KOPT-K1 (cell line): ENCODE data around the gene QPRT.
"Not testable (repeated sequence)": the region's sequence is repeated elsewhere in the genome, so short reads cannot be mapped to it uniquely, and the experiment has no call there.

Experiments
- H3K27ac ChIP-seq: fragments of 200-600 bp; sonication (generic); 2 replicates; pipeline ENCODE4 v1.5.1; 2016; ENCODE audit warnings: antibody characterized with exemption, mild to moderate bottlenecking, low read depth, low read length; ENCODE audit not compliant: poor library complexity, severe bottlenecking
- H3K36me3 ChIP-seq: fragments of 200-600 bp; sonication (generic); 2 replicates; pipeline ENCODE4 v1.5.1; 2017; ENCODE audit warnings: antibody characterized with exemption, mild to moderate bottlenecking, low read length, moderate library complexity; ENCODE audit not compliant: insufficient read depth
- H3K9me3 ChIP-seq: fragments of 200-600 bp; sonication (generic); 2 replicates; pipeline ENCODE4 v1.5.1; 2017; ENCODE audit warnings: antibody characterized with exemption, low read length, mild to moderate bottlenecking; ENCODE audit not compliant: insufficient read depth, poor library complexity, severe bottlenecking

Gene QPRT

DNA sequence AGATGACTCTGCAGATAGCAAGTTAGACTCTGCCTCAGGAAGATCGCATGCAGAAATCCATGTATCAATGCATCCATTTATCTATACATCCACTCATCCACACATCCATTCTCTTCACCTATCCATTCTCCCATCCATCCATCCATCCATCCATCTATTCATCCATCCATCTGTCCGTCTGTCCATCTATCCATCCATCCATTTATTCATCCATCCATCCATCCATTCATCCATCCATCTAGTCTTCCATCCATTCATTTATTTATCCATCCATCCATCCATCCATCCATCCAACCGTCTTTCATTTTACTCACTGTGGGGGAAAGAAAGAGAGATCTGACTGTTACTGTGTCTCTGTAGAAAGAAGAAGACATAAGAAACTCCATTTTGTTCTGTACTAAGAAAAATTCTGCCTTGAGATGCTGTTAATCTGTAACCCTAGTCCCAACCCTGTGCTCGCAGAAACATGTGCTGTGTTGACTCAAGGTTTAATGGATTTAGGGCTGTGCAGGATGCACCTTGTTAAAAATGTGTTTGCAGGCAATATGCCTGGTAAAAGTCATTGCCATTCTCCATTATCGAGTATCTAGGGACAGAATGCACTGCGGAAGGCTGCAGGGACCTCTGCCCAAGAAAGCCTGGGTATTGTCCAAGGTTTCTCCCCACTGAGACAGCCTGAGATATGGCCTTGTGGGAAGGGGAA lies 61.1 kb downstream of the QPRT start:
- H3K9me3 ChIP-seq, H3K27ac ChIP-seq: not testable (repeated sequence)
- H3K36me3 ChIP-seq: peaks cover 34% of the 10 kb centered on the region

DNA sequence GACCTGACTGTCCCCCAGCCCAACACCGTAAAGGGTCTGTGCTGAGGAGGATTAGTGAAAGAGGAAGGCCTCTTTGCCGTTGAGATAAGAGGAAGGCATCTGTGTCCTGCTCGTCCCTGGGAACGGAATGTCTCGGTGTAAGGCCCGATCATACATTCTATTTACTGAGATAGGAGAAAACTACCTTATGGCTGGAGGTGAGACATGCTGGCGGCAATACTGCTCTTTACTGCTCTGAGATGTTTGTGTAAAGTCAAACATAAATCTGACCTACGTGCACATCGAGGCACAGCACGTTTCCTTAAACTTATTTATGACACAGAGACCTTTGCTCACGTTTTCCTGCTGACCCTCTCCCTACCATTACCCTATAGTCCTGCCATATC lies 61.6 kb downstream of the QPRT start:
- not testable (repeated sequence) for H3K9me3 ChIP-seq, H3K27ac ChIP-seq
- peaks cover 34% of the 10 kb centered on the region for H3K36me3 ChIP-seq

DNA sequence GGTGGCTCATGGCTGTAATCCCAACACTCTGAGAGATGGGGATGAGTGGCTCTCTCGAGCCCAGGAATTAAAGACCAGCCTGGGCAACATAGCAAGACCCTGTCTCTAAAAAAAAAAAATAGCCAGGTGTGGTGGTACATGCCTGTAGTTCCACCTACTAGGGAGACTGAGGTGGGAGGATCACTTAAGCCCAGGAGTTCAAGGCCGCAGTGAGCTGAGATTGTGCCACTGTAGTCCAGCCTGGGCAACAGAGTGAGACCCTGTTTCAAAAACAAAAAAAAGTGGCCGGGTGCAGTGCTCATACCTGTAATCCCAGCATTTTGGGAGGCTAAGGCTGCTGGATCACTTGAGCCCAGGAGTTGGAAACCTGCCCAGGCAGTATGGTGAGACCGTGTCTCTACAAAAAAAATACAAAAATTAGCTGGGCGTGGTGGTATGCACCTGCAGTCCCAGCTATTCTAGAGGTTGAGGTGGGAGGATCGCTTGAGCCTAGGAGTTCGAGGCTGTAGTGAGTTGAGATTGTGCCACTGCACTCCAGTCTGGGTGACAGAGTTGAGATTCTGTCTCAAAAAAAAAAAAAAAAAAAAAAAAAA lies 63.8 kb downstream of the QPRT start:
- H3K36me3 ChIP-seq: peaks cover 34% of the 10 kb centered on the region
- H3K9me3 ChIP-seq: no peaks in the 10 kb centered on the region
- no peak overlapping the region for H3K27ac ChIP-seq

DNA sequence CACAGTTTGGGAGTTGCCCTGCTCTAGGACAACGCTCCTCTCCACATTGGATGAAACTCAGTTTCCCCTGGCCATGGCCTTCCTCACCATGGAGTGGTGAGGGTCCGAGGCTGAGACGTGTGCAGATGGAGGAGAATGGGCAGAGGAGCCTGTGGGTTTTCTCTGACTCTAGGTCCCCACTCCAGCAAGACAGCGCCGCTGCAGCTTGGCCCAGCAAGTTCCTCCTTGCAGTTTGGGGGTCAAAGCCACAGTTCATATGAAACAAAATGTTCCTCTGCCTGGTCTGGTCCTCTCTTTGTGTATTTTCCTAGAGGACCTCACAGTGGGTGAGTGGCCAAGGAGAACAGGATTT lies 64.5 kb downstream of the QPRT start:
- peak overlapping the region; percentile 99 for H3K27ac ChIP-seq
- H3K36me3 ChIP-seq: peaks cover 34% of the 10 kb centered on the region
- no peaks in the 10 kb centered on the region for H3K9me3 ChIP-seq

DNA sequence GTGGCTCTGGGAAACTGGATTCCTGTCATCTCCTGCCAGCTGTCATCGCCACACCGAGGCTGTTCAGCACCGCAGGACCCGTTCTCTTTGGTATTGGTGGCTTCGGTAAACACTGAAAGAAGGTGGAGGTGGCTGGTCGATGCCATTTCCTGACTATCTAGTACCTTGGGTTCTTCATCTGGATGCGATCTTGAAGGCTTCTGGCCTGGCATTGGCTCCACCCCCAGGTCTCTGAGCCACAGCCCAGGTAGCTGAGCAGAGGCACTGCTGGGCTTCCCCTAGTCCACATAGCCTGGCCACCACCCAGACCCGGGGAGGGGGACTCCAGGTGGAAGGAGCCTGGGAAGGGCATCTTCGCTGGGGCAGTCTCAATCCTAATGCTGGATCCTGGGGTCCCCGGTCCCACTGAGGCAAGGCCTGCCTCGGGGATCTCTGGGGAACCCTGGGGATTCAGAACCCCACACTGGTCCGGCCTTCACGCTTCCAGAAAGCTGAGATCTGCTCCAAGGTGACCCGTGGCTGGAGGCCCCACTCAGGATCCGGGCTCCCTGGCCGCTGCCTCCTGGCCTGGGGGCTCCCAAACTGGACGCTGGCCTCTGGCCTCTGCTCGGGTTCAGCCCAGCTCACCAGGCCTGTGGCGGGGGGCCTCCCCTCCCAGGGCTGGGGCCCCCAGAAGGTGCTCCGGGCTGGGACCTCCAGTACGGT lies 65.0 kb downstream of the QPRT start:
- Histone ChIP-seq H3K36me3 (peaks cover 34% of the 10 kb centered on the region), H3K27ac (peak overlapping the region; percentile 99), H3K9me3 (no peaks in the 10 kb centered on the region)

DNA sequence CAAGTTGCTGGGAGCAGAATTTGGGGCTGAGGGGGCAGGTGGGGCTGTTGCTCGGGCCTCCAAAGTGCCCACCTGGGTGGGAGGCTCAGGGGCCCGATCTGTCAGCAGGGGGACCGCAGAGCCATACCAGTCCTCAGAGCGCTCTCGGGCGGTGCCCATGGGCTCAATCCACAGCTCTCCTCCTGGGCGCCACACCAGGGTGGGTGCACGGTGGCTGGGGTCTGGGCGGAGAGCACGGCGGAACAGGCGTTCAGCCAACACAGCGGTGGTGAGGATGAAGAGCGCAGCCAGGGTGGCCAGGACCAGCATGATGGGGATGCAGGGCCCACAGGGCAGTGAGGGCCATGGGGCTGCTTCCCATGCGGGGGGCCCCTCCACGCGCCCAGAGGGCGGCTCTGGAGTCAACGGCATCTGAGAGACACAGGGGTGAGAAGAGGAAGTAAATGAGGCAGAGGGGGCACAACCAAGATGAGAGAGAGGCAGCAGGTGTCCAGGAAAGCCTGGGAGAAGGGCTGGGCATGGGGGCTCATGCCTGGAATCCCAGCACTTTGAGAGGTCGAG lies 65.6 kb downstream of the QPRT start:
- Histone ChIP-seq H3K27ac (peak overlapping the region; percentile 99), H3K9me3 (no peaks in the 10 kb centered on the region), H3K36me3 (peaks cover 34% of the 10 kb centered on the region)

DNA sequence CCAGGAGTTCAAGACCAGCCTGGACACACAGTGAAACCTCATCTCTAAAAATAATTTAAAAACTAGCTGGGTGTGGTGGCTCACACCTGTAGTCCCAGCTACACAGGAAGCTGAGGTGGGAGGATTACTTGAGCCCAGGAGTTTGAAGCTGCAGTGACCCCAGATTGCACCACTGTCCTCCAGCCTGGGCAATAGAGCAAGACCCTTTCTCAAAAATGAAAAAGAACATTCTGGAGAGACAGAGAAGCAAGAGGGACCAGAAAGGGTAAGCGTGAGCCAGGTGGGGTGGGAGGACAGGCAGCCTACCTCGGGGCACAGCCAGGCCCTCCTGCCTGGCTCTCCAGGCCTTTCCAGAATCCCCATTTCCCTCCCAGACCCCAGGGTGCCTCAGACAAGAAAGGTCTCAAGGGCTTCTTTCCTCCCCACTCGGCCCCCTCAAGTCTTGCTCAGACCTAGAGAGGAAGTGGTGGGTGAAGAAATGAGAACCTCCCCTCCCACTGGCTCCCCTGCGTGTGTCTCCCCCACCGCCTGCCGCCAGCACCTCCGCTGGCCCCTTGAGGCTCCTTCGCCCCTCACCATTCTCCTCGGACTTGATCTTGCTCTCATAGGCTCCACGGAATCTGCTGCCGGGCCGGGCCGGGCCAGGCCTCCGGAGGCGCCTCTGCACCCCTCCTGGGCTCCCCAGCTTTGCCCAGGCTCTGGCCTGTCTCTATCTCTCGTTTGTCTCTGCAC lies 66.3 kb downstream of the QPRT start:
- Histone ChIP-seq H3K27ac (peak overlapping the region; percentile 99), H3K36me3 (peaks cover 34% of the 10 kb centered on the region), H3K9me3 (no peaks in the 10 kb centered on the region)

DNA sequence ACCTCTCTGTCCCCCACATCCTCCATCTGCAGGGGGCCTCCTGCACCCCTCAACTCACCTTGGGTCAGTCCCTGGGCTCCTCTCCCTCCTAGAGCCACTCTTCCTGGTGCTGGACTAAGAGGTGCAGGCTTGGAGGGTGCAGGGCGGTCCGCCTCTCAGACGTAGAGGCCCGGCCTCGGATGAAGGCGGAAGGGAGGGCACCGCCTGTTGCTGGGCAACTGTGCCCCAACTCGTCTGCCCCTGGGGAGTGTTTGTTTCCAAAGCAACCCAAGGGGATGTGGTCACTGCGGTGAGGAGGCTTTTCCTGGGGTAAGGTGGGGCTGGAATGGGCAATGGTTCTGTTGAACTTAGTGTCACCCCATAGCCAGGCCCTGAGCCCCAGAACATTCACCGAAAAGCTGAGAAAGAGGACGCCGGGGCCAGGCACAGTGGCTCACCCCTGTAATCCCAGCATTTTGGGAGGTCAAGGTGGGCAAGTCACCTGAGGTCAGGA lies 66.9 kb downstream of the QPRT start, which contains the start of gene C16orf54:
Gene C16orf54 (minus strand): TSS at position 138 of the 493 bp plus-strand sequence. CDS start 1,039 bp downstream, outside the sequence.
- H3K9me3 ChIP-seq: no peaks in the 10 kb centered on the region
- H3K27ac ChIP-seq: peak within 1 kb of the TSS; percentile 99
- peaks cover 34% of the 10 kb centered on the region for H3K36me3 ChIP-seq

DNA sequence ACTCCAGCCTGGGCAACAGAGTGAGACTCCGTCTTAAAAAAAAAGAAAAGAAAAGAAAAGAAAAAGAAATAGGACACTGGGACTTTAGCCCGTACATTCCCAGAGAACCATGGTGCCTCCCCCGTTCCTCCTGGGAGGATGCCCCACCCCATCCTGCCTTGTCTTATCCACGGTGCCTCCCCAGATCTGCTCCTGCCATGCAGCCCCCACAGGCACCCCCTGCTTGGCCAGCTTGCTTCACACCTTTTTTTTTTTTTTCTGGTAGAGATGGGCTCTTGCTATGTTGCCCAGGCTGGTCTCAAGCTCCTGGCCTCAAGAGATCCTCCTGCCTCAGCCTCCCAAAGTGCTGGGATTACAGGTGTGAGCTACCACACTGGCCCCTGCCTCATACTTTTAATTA lies 67.5 kb downstream of the QPRT start:
- H3K36me3 ChIP-seq: peaks cover 31% of the 10 kb centered on the region
- H3K9me3 ChIP-seq: not testable (repeated sequence)
- peak overlapping the region; percentile 99 for H3K27ac ChIP-seq
